Pancreas (tissue), 10 donors: ENCODE results near the gene F8A2. TPM values are rescaled to one million over a fixed set of nuclear protein-coding genes. Genes with fewer than 3 reads are reported as not detected.
A peak's percentile ranks its signal among the peaks of the same experiment; 100 is the strongest.
"Not testable (repeated sequence)": the region's sequence is repeated elsewhere in the genome, so short reads cannot be mapped to it uniquely, and the experiment has no call there.

Experiments
- ATAC-seq, 4 donors: fragments of 200-7000 bp; cut with Tn5 transposase; one replicate each; pipeline versions ENCODE4 v1.8.0 to v1.9.1; 2020; ENCODE audit warnings: mild to moderate bottlenecking in 4 of 4, moderate library complexity in 4 of 4
- DNase-seq, 6 donors: peaks; one replicate each; pipeline ENCODE4 v3.0.0-alpha.2; 2020
- FAIRE-seq: peaks from 2 replicates; lab custom pipeline; 2012; peaks lifted over from hg19 to GRCh38; lab: Jason Lieb, UNC
- H3K27ac ChIP-seq, 4 donors: fragments of 200-600 bp; sonication (generic); 1 replicate in 3 of 4; 2 replicates in 1 of 4; pipeline versions ENCODE4 v1.5.0 to v1.8.0; 2020
- H3K27me3 ChIP-seq, 4 donors: fragments of 200-600 bp; one replicate each; pipeline ENCODE4 v1.8.0; 2021
- H3K36me3 ChIP-seq, 3 donors: fragments of 200-600 bp; sonication (generic) in 1 of 3; one replicate each; pipeline versions ENCODE4 v1.5.0 to v1.8.0; 2020 to 2021
- H3K4me1 ChIP-seq, 3 donors: fragments of 200-600 bp; one replicate each; pipeline ENCODE4 v1.8.0; 2021
- H3K4me3 ChIP-seq, 4 donors: fragments of 200-600 bp; sonication (generic) in 2 of 4; one replicate each; pipeline versions ENCODE4 v1.5.0 to v1.8.0; 2020 to 2021
- H3K9me3 ChIP-seq, 4 donors: fragments of 200-600 bp; one replicate each; pipeline ENCODE4 v1.8.0; 2021
- CTCF ChIP-seq, 4 donors: fragments of 200-600 bp; sonication (generic) in 3 of 4; IDR thresholded peaks; one replicate each; pipeline versions ENCODE4 v1.5.0 to v1.8.0; 2021; ENCODE audit warnings: antibody characterized with exemption in 4 of 4
- WGBS, 2 donors: extraction: QIAGEN DNeasy Blood & Tissue Kit; methylation state at CpG; one replicate each; pipeline ENCODE4 v1.1.7; 2013; 5-methylcytosine and 5-hydroxymethylcytosine counted together
- intact Hi-C, 3 donors: fragments of 100-400 bp; cut with DNase I; formaldehyde crosslinking; loops; one replicate each; pipeline versions ENCODE4 v1.11.1 to v1.14.2; 2022
- polyA plus RNA-seq, 2 donors: library from polyadenylated mRNA; stranded (reverse); fragments of 200-250 nt; gene quantifications; one replicate each; pipeline ENCODE4 v1.2.3, GENCODE V29; 2013
- total RNA-seq, 6 donors: library from RNA; stranded (reverse); fragmentation: NEBNext Ultra II Directional in 4 of 6; extraction: Animal tissue kit (Norgen Biotek cat#: 25700) in 4 of 6; gene quantifications; one replicate each; pipeline versions ENCODE4 v1.2.1 to v1.2.4, GENCODE V29; 2021 to 2023
- donor health status: healthy with polysubstance abuse.
- donor health status: DM: no; HTN: no; CAD: no; lungs with moderate emphysema.
- donor health status: DM: no; HTN: no; CAD: no.
- donor health status: control.
- donor health status: control.
- donor health status: Bipolar disorder and iron deficiency.
- donor health status: DM: yes; HTN: yes; CAD: no.
- donor health status: DM: no; HTN: no; CAD: no.
- donor health status: DM: no; HTN: no; CAD: no.
- donor health status: DM: yes; HTN: yes; CAD: no.

Gene F8A2
- not detected for total RNA-seq
- not detected for polyA plus RNA-seq

DNA sequence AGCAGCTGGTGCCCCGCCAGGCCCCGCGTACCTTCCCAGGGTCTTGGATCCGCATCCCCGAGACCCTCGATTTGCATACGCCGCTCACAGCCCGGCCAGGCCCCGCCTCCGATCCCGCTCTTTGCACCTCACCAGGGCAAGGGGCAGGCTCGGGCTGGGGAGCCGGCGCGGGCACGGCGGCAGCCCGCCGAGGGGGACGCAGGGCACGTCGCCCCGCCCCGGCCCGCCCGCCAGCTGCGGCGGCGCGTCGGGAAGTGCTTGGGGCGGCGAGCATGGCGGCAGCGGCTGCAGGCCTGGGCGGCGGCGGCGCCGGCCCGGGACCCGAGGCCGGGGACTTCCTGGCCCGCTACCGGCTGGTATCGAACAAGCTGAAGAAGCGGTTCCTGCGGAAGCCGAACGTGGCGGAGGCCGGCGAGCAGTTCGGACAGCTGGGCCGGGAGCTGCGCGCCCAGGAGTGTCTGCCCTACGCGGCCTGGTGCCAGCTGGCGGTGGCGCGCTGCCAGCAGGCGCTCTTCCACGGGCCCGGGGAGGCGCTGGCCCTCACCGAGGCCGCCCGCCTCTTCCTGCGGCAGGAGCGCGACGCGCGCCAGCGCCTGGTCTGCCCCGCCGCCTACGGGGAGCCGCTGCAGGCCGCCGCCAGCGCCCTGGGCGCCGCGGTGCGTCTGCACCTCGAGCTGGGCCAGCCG lies at the start of gene F8A2:
Gene F8A2 (plus strand): TSS at position 253 of the 686 bp plus-strand sequence. CDS start 20 bp downstream, at position 273.
- FAIRE-seq, DNase-seq, H3K36me3 ChIP-seq, H3K4me3 ChIP-seq, H3K27me3 ChIP-seq, H3K27ac ChIP-seq, intact Hi-C loops, H3K4me1 ChIP-seq, H3K9me3 ChIP-seq: not testable (repeated sequence)
- peak; percentile 86 to 91 (median 88) for ATAC-seq
- no CpG with 5 or more reads among the region's 90 CpGs for WGBS, 2 donors

DNA sequence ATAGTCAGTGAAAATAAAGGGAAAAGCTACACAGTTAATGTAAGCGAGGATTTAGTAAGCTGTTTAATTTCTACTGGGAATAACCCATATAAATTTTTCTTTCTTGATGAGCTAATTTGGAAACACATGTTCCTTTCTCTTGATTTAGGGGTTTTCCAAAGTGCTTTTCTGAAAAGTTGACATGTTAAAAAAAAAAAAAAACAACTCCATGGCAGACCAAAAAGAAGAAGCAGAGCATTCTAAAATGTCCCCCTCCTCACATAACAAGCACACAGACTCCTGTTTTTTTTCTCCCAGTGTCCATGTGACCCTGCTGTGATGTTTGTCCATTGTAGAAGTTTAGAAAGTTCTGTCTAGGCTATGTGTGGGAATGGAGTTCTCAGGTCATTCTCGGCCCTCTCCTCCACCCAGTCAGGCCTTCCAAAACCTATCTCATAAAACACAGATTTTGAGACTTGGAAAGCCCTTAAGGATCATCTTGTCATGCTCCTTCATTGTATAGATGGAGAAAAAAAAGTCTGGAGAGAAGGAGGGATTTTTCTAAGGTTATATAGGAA lies 48.3 kb upstream of the F8A2 start:
- intact Hi-C loops = no loop called here
- no peak for TF ChIP-seq CTCF (IDR thresholded peaks at IDR 0.05)
- Histone ChIP-seq H3K4me3 (peak overlapping the region in 1 of 4 donors; percentile 10), H3K4me1 (no peaks in the 10 kb centered on the region), H3K27ac (peak overlapping the region in 2 of 4 donors; percentile 12 to 54), H3K27me3 (no peaks in the 10 kb centered on the region), H3K36me3 (no peaks in the 10 kb centered on the region), H3K9me3 (peaks cover 0 to 1% (median 0%) of the 10 kb centered on the region in 4 donors)
- WGBS, 2 donors = 56 to 70% methylated on average over 2 of the region's 2 CpGs
- FAIRE-seq (no peak), ATAC-seq (no peak), DNase-seq (no peak)

GRCh38 chrX:155334486-155335336 lies 47.2 kb upstream of the F8A2 start, which contains the start of gene CLIC2:
CLIC2 (minus strand) TSS chrX:155334614; CDS start chrX:155334427, 187 bp downstream.
- FAIRE-seq = no peak
- no peaks in the 10 kb centered on the region for H3K4me1 ChIP-seq
- ATAC-seq = peak in 3 of 4 donors; percentile 36 to 82 (median 74)
- H3K4me3 ChIP-seq = peak within 1 kb of the TSS in 1 of 4 donors; percentile 10
- intact Hi-C loops = no loop called here
- WGBS, 2 donors = 39 to 56% methylated on average over 5 of the region's 5 CpGs
- peak in 1 of 6 donors; percentile 8 for DNase-seq
- TF ChIP-seq CTCF (IDR thresholded peaks at IDR 0.05) = no peak
- H3K9me3 ChIP-seq = no peaks in the 10 kb centered on the region
- H3K27me3 ChIP-seq = no peaks in the 10 kb centered on the region
- no peaks in the 10 kb centered on the region for H3K36me3 ChIP-seq
- H3K27ac ChIP-seq = peak within 1 kb of the TSS in 2 of 4 donors; percentile 12 to 54

- H3K36me3 ChIP-seq, H3K9me3 ChIP-seq, H3K27ac ChIP-seq, FAIRE-seq, H3K4me3 ChIP-seq, H3K4me1 ChIP-seq, H3K27me3 ChIP-seq, intact Hi-C loops: not testable (repeated sequence)
- ATAC-seq (peak in 2 of 4 donors; percentile 11 to 16), DNase-seq (peak in 1 of 6 donors; percentile 15)
- WGBS, 2 donors = 24 to 58% methylated on average over 1 of the region's 1 CpG
Observed at GRCh38 chrX:155335337-155335712, 46.6 kb upstream of the F8A2 start.

DNA sequence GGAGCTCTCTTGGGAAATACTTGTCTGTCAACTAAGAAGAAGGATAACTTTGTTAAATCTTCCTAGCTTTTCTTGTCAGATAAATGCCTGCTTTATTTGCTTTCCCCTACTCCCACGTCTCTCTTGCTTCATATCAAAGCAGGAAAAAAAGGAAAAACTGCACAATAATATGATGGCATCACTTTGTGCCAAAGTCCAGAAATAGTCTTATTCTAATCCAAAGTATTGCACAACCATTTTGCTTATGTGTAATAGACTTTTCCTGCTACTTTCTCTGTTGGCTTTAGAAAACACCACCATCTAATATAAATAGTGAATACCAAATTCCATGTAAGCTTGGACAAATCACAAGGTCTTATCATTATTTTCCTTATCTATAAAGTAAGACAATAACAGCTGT lies 36.2 kb upstream of the F8A2 start:
- H3K4me3 ChIP-seq, H3K36me3 ChIP-seq, ATAC-seq, H3K9me3 ChIP-seq, H3K27me3 ChIP-seq, H3K4me1 ChIP-seq, intact Hi-C loops, H3K27ac ChIP-seq, DNase-seq: not testable (repeated sequence)
- WGBS, 2 donors = no CpG with 5 or more reads among the region's 1 CpG
- FAIRE-seq = peak; percentile 64

DNA sequence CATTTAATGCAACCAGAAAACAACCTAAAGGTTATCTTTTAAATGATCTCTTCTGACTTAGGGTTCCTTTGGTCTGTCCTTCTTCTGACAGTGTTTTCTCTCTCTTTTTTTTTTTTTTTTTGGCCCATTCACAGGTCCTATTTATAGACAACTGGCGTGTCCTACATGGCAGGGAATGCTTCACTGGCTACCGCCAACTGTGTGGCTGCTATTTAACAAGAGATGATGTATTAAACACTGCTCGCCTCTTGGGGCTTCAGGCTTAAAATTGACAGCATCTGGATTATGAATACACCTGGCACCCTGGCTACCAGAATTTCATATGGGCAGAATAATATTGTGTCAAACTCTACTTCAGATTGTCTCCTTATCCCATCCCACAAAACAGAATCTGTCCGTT lies 32.4 kb upstream of the F8A2 start:
- FAIRE-seq, H3K4me3 ChIP-seq, H3K36me3 ChIP-seq, H3K27ac ChIP-seq, intact Hi-C loops, H3K4me1 ChIP-seq, H3K27me3 ChIP-seq, H3K9me3 ChIP-seq, ATAC-seq, DNase-seq: not testable (repeated sequence)
- no CpG with 5 or more reads among the region's 4 CpGs for WGBS, 2 donors

- H3K4me3 ChIP-seq, H3K9me3 ChIP-seq, H3K4me1 ChIP-seq, intact Hi-C loops, FAIRE-seq, ATAC-seq, H3K27ac ChIP-seq, H3K27me3 ChIP-seq, H3K36me3 ChIP-seq, DNase-seq: not testable (repeated sequence)
- no CpG with 5 or more reads among the region's 7 CpGs for WGBS, 2 donors
Observed at GRCh38 chrX:155363712-155364111, 18.2 kb upstream of the F8A2 start.

- H3K27ac ChIP-seq, H3K27me3 ChIP-seq, H3K9me3 ChIP-seq, H3K4me1 ChIP-seq, H3K36me3 ChIP-seq, FAIRE-seq, DNase-seq, H3K4me3 ChIP-seq, intact Hi-C loops: not testable (repeated sequence)
- peak in 1 of 4 donors; percentile 48 for ATAC-seq
- no CpG with 5 or more reads among the region's 9 CpGs for WGBS, 2 donors
Observed at GRCh38 chrX:155373777-155374458, 8.0 kb upstream of the F8A2 start.

DNA sequence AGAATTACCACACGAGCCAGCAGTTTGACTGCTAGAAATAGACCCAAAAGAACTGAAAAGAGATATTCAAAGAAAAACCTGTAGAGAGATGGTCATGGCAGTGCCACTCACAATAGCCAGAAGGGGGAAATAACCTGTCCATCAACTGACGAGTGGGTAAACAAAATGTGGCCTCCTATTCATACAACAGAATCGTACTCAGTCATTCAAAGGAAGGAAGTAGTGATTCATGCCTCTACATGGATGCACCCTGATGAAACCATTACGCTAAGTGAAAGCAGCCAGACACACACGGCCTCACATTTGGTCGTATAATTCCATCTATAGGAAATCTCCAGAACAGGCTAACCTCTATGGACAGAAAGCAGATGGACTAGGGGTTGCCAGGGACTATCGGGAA lies 2.1 kb upstream of the F8A2 start:
- H3K4me3 ChIP-seq, ATAC-seq, H3K9me3 ChIP-seq, H3K27me3 ChIP-seq, H3K27ac ChIP-seq, H3K36me3 ChIP-seq, DNase-seq, intact Hi-C loops, H3K4me1 ChIP-seq: not testable (repeated sequence)
- FAIRE-seq = peak; percentile 20
- WGBS, 2 donors = no CpG with 5 or more reads among the region's 7 CpGs
